Amniotic stem cell (primary cell): ENCODE data around the gene LRMDA.

Source experiments
- DNase-seq: peaks from one replicate; lab custom pipeline; 2025; lab: John Stamatoyannopoulos, UW

Gene LRMDA

GRCh38 chr10:76029782-76030181 is 598.4 kb downstream of the LRMDA start:
- DNase-seq, result no peak

GRCh38 chr10:76031099-76031498 is 599.7 kb downstream of the LRMDA start:
- DNase-seq, result no peak

- DNase-seq, result no peak
Measured at GRCh38 chr10:76031769-76032699, 600.6 kb downstream of the LRMDA start.

- DNase-seq, result no peak
Measured at GRCh38 chr10:76032700-76033039, 601.2 kb downstream of the LRMDA start.

GRCh38 chr10:76033457-76034196 is 602.2 kb downstream of the LRMDA start:
- no peak for DNase-seq

- no peak for DNase-seq
Measured at GRCh38 chr10:76034353-76035205, 603.2 kb downstream of the LRMDA start.

- no peak for DNase-seq
Measured at GRCh38 chr10:76035206-76036110, 604.0 kb downstream of the LRMDA start.

GRCh38 chr10:76036111-76036940 is 604.9 kb downstream of the LRMDA start:
- no peak for DNase-seq

- DNase-seq, result no peak
Measured at GRCh38 chr10:76036962-76037361, 605.5 kb downstream of the LRMDA start.

GRCh38 chr10:76037531-76038155 is 606.2 kb downstream of the LRMDA start:
- no peak for DNase-seq

GRCh38 chr10:76038696-76039095 is 607.3 kb downstream of the LRMDA start:
- DNase-seq, result no peak

GRCh38 chr10:76040107-76040829 is 608.8 kb downstream of the LRMDA start:
- no peak for DNase-seq

GRCh38 chr10:76040830-76041220 is 609.4 kb downstream of the LRMDA start:
- no peak for DNase-seq

GRCh38 chr10:76041551-76041950 is 610.1 kb downstream of the LRMDA start:
- no peak for DNase-seq

GRCh38 chr10:76043261-76043660 is 611.8 kb downstream of the LRMDA start:
- no peak for DNase-seq

- no peak for DNase-seq
Measured at GRCh38 chr10:76044751-76045150, 613.3 kb downstream of the LRMDA start.

GRCh38 chr10:76045174-76045573 is 613.8 kb downstream of the LRMDA start:
- no peak for DNase-seq

- no peak for DNase-seq
Measured at GRCh38 chr10:76047521-76047920, 616.1 kb downstream of the LRMDA start.
